Nucleus accumbens (tissue), 56 donors: Measurements from ENCODE around the gene CLDN16.

ENCODE experiments used
- DNase-seq, 56 donors: peaks; one replicate each; lab custom pipeline; 2025; lab: John Stamatoyannopoulos, UW

Gene CLDN16, protein sequence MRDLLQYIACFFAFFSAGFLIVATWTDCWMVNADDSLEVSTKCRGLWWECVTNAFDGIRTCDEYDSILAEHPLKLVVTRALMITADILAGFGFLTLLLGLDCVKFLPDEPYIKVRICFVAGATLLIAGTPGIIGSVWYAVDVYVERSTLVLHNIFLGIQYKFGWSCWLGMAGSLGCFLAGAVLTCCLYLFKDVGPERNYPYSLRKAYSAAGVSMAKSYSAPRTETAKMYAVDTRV

GRCh38 chr3:190387578-190388213, at the start of gene CLDN16:
CLDN16 (plus strand) TSS chr3:190388163; CDS start chr3:190388330, 167 bp downstream.
- DNase-seq: no peak

- no peak for DNase-seq
These were observed 49.2 kb upstream of the CLDN16 start for GRCh38 chr3:190338717-190339116.

GRCh38 chr3:190339130-190339529, 48.8 kb upstream of the CLDN16 start:
- no peak for DNase-seq

GRCh38 chr3:190340071-190340470, 47.9 kb upstream of the CLDN16 start:
- DNase-seq: no peak

GRCh38 chr3:190345027-190345821, 42.7 kb upstream of the CLDN16 start:
- DNase-seq: no peak

GRCh38 chr3:190345878-190346277, 42.1 kb upstream of the CLDN16 start:
- no peak for DNase-seq

GRCh38 chr3:190346541-190346940, 41.4 kb upstream of the CLDN16 start:
- DNase-seq: no peak

DNA sequence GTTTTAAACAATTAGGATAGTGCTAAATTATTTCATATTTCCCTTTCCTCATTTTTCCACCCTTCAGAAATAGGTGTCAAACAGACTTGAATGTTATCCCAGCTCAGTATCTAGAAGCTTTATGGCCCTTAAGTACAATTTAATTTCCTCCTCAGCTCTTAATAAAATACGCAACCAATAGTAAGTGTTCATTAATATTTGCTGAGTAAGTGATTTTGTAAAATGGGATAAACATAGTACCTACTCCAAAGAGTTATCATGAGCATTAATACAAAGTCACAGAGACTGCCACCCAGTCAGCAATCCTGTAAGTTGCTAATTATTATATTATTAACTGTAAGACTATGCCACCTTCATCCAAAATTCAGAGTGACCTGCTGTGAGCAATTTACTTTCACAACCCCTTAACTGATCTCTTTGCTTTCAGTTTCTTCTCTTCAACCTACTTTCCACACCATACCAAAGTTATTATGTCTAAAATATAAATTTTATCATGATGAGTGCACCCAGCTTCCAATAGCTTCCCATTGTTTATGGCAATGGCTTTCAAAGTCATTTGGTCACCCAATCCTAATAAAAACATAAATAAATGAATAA, 35.0 kb upstream of the CLDN16 start:
- DNase-seq: no peak

- no peak for DNase-seq
These were observed 31.7 kb upstream of the CLDN16 start for GRCh38 chr3:190356246-190356645.

DNA sequence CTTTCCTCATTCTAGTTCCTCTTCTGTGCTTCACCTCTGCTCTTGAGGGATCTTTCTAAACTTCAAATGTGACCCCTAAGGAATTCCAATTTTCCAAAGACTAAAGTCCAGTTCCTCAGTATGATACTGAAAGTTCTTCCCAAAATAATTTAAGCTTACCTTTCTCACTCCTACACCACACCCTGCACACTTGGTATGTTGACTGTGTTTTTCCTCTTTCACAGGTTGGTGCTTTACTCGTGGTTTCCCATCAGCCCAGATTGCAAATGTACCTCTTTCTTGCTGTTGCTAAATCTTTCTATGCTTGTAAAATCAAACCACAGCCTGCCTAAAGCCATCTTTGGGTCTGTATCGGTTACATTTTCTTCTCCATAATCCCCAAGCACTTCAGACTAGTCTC, 30.5 kb upstream of the CLDN16 start:
- DNase-seq: no peak

DNA sequence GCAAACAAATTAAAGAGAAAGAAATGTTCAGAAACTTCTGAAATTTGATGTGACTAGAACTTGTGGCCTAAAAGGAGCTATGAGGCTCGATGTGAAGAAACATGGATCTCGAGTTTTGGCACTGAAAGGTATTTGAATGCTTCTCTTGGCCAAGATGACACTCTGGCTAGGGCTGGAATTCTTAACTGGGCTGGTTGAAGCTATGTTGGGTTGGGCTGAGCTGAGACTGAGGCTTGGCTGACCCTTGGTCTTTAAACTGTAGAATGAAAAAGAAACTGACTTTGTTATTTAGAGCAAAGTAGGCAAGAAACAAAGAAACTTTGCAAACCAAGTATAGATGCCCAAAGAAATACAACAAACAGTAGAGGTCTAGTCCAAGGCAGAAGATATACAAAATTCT, 28.1 kb upstream of the CLDN16 start:
- DNase-seq: no peak

DNA sequence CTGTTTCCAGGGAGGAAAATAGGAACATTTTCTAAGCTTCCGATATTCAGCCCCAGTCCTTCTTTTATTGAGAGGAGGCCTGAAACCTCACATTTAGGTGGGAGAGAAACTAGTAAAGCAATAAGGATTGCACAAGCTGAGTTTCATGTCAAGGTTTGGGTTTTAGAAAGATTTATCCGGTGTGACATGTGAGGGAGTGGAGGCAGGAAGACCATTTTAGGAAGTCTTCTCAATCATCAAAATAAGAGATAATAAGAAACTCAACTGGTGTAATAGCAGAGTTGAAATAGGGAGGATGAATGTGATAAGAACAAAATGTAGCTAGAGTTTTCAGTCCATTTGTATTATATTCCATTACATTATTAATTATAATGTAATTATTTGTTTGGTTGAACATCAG, 27.7 kb upstream of the CLDN16 start:
- no peak for DNase-seq

DNA sequence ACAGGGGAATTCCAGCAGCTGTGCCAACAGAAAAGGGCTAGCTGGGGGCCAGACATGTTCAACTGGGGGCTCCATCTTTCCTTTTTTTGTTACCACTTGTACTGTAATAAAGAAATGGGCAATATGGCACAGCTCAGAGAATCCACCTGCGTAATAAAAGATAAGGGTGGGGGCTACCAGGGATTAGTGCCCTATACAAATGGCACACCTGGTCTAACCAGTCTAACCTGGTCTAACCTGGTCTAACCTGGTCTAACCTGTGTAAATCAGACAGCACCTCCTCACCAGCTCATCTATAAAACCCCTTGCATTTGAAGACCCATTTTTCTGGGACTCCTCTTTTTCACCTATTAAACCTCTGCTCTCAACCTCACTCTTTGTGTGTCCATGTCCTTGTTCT, 26.2 kb upstream of the CLDN16 start:
- DNase-seq: no peak

DNA sequence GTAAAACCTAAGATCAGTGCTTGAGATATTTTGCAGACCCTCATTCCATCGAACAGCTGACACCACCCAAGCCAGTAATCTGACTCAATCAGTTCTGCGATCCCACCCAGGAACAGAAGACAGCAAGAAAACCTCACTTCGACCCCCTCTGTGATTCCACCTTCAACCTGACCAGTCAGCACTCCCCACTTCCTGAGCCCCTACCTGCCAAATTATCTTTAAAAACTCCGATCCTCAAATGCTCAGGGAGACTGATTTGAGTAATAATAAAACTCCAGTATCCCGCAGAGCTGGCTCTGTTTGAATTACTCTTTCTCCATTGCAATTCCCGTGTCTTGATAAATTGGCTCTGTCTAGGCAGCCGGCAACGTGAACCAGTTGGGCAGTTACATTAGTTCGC, 25.7 kb upstream of the CLDN16 start:
- DNase-seq: no peak

DNA sequence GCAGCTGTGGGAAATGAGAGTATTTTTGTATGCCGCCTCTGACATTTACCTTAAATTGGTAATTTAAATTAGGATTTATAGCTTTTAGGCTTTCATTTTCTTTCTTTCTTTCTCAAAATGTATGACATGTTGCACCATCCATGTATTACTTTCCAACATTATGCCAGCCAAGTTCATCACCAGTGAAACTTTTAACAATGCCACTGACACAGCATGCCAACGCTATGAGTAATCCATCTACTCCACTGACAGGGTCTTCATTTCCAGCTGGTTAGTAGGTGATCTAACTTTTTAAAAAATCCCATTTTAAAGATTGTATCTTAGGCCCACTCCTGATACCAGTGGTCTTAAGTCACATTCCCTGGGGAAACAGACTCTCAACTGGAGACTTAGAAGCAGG, 21.8 kb upstream of the CLDN16 start:
- no peak for DNase-seq

DNA sequence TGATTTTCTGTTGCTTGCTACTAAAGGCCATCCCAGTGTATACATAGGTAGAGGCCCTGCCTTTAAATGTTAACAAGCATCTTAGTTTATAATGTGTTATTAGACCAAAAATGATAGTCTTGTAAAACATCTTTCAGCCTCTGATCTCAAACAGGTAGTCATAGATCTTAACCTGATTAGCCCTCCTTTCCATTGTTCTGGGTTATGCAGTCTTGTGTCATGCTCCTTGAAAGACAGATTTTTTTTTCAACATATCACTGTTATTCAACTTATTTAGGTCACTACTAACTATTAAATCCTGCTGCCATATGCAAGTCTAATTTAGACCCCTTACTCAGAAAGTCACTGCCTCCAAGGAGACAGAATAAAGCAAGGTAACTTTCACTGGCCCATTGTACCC, 19.1 kb upstream of the CLDN16 start:
- DNase-seq: no peak

DNA sequence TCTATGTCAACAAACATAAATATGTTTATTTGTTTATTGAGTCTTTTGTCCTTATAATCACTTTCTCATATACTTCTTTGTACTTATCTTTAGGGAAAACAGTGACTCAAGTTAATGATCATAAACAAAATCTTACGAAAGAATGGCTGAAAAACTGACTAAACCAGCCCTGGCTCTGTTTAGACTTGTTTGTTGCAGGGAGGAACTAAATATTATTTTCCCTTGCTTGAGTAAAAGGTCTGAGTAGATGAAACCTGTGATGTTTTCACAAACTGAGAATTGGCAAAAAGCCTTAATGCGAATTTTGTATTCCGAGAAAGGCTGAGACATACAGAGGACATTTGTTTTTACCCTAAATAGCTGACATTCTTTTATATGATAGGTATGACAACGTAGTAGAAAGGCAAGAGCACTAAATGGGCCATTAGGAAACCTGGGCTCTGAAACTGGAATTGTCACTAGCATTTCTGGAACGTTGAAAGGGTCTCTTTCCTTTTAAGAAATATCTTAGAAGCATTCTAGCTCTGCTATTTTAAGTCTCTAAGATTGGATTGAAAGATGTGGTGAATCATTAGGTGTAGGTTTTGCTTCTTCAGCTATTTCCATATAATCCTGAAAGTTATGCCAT, 18.2 kb upstream of the CLDN16 start:
- DNase-seq: no peak

DNA sequence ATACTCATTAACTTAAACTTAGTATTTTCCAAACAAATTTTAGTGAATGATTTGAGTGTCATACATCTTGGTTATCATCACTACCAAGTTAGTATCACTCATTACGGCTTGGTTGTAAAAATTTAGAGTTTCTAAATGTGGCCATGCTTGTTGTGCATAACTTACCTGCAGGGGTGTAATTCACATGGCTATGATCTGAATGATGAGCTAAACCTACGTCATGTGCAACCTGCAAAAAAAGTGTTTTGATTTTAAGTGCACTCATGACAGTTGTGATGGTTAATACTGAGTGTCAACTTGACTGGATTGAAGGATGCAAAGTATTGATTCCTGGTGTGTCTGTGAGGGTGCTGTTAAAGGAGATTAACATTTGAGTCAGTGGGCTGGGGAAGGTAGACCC, 17.6 kb upstream of the CLDN16 start:
- no peak for DNase-seq

- no peak for DNase-seq
These were observed 16.8 kb upstream of the CLDN16 start for GRCh38 chr3:190371152-190371551.

- no peak for DNase-seq
These were observed 12.7 kb upstream of the CLDN16 start for GRCh38 chr3:190375246-190375645.

- DNase-seq: no peak
These were observed 12.3 kb upstream of the CLDN16 start for GRCh38 chr3:190375671-190376070.
